ENCODE data around the gene OSER1. TPM values are rescaled to one million over a fixed set of nuclear protein-coding genes. Genes with fewer than 3 reads are reported as not detected.

The OSER1 gene
- polyA plus RNA-seq, 1 experiment = 50.2 TPM

GRCh38 chr20:44154521-44155001 lies 56.0 kb downstream of the OSER1 start:
- no peaks in the 10 kb centered on the region; the same call in 1 of the 2 replicates for H3K36me3 ChIP-seq (ENCODE audit: control insufficient read depth, insufficient read depth, low read length)
- ChIA-PET POLR2A (no interaction called here), CTCF (interaction anchor here (0.7 to 3.0 kb wide), 11 partner anchors 11 to 761 kb away, joined by 3 to 18 read pairs (median 3); no protein-coding TSS in a partner anchor)
- peak; percentile 34 for DNase-seq (ENCODE audit: low read depth)
- no peaks in the 10 kb centered on the region for H3K27me3 ChIP-seq (ENCODE audit: control insufficient read depth, insufficient read depth, low read length)
- H3K4me3 ChIP-seq (ENCODE audit: low read depth, low read length) = no peak overlapping the region
- 0 out of 2 replicates have a peak, but pooled peaks have one; percentile 13 for TF ChIP-seq CTCF (IDR thresholded peaks at IDR 0.05; ENCODE audit: insufficient read depth, low read depth, low read length)

GRCh38 chr20:44153636-44154043 lies 56.9 kb downstream of the OSER1 start:
- TF ChIP-seq CTCF (IDR thresholded peaks at IDR 0.05; ENCODE audit: insufficient read depth, low read depth, low read length) = no peak
- Histone ChIP-seq H3K27me3 (ENCODE audit: control insufficient read depth, insufficient read depth, low read length) (no peaks in the 10 kb centered on the region), H3K4me3 (ENCODE audit: low read depth, low read length) (no peak overlapping the region), H3K36me3 (ENCODE audit: control insufficient read depth, insufficient read depth, low read length) (no peaks in the 10 kb centered on the region; the same call in 1 of the 2 replicates)
- ChIA-PET CTCF (interaction anchor here (0.9 to 3.0 kb wide), 9 partner anchors 9 to 41 kb away, joined by 3 to 18 read pairs (median 3); no protein-coding TSS in a partner anchor), POLR2A (no interaction called here)
- no peak for DNase-seq (ENCODE audit: low read depth)

GRCh38 chr20:44151621-44152416 lies 58.8 kb downstream of the OSER1 start:
- Histone ChIP-seq H3K36me3 (ENCODE audit: control insufficient read depth, insufficient read depth, low read length) (no peaks in the 10 kb centered on the region; the same call in 1 of the 2 replicates), H3K4me3 (ENCODE audit: low read depth, low read length) (no peak overlapping the region), H3K27me3 (ENCODE audit: control insufficient read depth, insufficient read depth, low read length) (no peaks in the 10 kb centered on the region)
- POLR2A ChIA-PET = no interaction called here
- TF ChIP-seq CTCF (IDR thresholded peaks at IDR 0.05; ENCODE audit: insufficient read depth, low read depth, low read length) = no peak
- CTCF ChIA-PET = interaction anchor here (0.7 to 1.1 kb wide), 2 partner anchors 10 to 39 kb away, joined by 3 read pairs; no protein-coding TSS in a partner anchor
- no peak for DNase-seq (ENCODE audit: low read depth)

GRCh38 chr20:44146272-44146671 lies 64.3 kb downstream of the OSER1 start:
- H3K36me3 ChIP-seq (ENCODE audit: control insufficient read depth, insufficient read depth, low read length) = no peaks in the 10 kb centered on the region
- CTCF ChIA-PET = interaction anchor here (1.0 to 1.1 kb wide), 2 partner anchors 41 to 44 kb away, joined by 3 read pairs; no protein-coding TSS in a partner anchor
- no peak for TF ChIP-seq CTCF (IDR thresholded peaks at IDR 0.05; ENCODE audit: insufficient read depth, low read depth, low read length)
- no peak overlapping the region for H3K4me3 ChIP-seq (ENCODE audit: low read depth, low read length)
- POLR2A ChIA-PET = no interaction called here
- no peak for DNase-seq (ENCODE audit: low read depth)
- no peaks in the 10 kb centered on the region for H3K27me3 ChIP-seq (ENCODE audit: control insufficient read depth, insufficient read depth, low read length)

Other genes starting within 250 kb of the OSER1 start
- gene JPH2, start 23.6 kb downstream of the OSER1 start, polyA plus RNA-seq (2011; rRNA removed) = 9.5 and 14.7 TPM in 2 replicates
- not detected in 2 replicates for gene GDAP1L1, start 36.5 kb upstream of the OSER1 start, polyA plus RNA-seq (2011; rRNA removed)
- 3.8 and 6.7 TPM in 2 replicates for gene FITM2, start 100.4 kb upstream of the OSER1 start, polyA plus RNA-seq (2011; rRNA removed)
- gene R3HDML, start 126.3 kb upstream of the OSER1 start, polyA plus RNA-seq (2011; rRNA removed) = not detected in 2 replicates
- gene HNF4A, start 144.9 kb upstream of the OSER1 start, polyA plus RNA-seq (2011; rRNA removed) = 0.04 TPM in 1 of 2 replicates, not detected in the other